EH (cell line): ENCODE data around the gene CRTC3.
"Not testable (repeated sequence)": the region's sequence is repeated elsewhere in the genome, so short reads cannot be mapped to it uniquely, and the experiment has no call there.

Experiments
- DNase-seq: peaks from one replicate; pipeline ENCODE4 v3.0.0-alpha.2; 2015; ENCODE audit warnings: low read depth

CRTC3 gene

GRCh38 chr15:90624278-90624981 is 94.7 kb downstream of the CRTC3 start:
- DNase-seq: no peak

- DNase-seq: no peak
Measured at GRCh38 chr15:90625037-90625436, 95.3 kb downstream of the CRTC3 start.

- no peak for DNase-seq
Measured at GRCh38 chr15:90629217-90629616, 99.5 kb downstream of the CRTC3 start.

GRCh38 chr15:90633360-90633759 is 103.6 kb downstream of the CRTC3 start:
- DNase-seq: no peak

- DNase-seq: not testable (repeated sequence)
Measured at GRCh38 chr15:90636993-90637392, 107.3 kb downstream of the CRTC3 start.

GRCh38 chr15:90637693-90638092 is 108.0 kb downstream of the CRTC3 start:
- no peak for DNase-seq

- DNase-seq: no peak
Measured at GRCh38 chr15:90638201-90638691, 108.5 kb downstream of the CRTC3 start.

- DNase-seq: no peak
Measured at GRCh38 chr15:90638963-90639362, 109.2 kb downstream of the CRTC3 start.

GRCh38 chr15:90640862-90641261 is 111.1 kb downstream of the CRTC3 start:
- DNase-seq: no peak

GRCh38 chr15:90641581-90642463 is 112.1 kb downstream of the CRTC3 start:
- DNase-seq: no peak

GRCh38 chr15:90642464-90643300 is 113.0 kb downstream of the CRTC3 start:
- DNase-seq: no peak

GRCh38 chr15:90643301-90643632 is 113.5 kb downstream of the CRTC3 start:
- no peak for DNase-seq

GRCh38 chr15:90644526-90644925 is 114.8 kb downstream of the CRTC3 start:
- DNase-seq: no peak

- no peak for DNase-seq
Measured at GRCh38 chr15:90644952-90645725, 115.4 kb downstream of the CRTC3 start.

GRCh38 chr15:90645873-90646575 is 116.3 kb downstream of the CRTC3 start:
- DNase-seq: no peak

- DNase-seq: no peak
Measured at GRCh38 chr15:90646662-90647305, 117.1 kb downstream of the CRTC3 start.

GRCh38 chr15:90647326-90647725 is 117.6 kb downstream of the CRTC3 start:
- DNase-seq: no peak

- peak; percentile 80 for DNase-seq
Measured at GRCh38 chr15:90648137-90649070, 118.7 kb downstream of the CRTC3 start.
